NCI-H345 treated with DMSO at 0.1 percent for 48 hours (cell line): ENCODE results near the gene PELO.
"Not testable (repeated sequence)": the region's sequence is repeated elsewhere in the genome, so short reads cannot be mapped to it uniquely, and the experiment has no call there.

Experiments
- DNase-seq: peaks from one replicate; lab custom pipeline; 2025; ENCODE audit not compliant: unreplicated experiment; lab: John Stamatoyannopoulos, UW

Gene PELO

DNA sequence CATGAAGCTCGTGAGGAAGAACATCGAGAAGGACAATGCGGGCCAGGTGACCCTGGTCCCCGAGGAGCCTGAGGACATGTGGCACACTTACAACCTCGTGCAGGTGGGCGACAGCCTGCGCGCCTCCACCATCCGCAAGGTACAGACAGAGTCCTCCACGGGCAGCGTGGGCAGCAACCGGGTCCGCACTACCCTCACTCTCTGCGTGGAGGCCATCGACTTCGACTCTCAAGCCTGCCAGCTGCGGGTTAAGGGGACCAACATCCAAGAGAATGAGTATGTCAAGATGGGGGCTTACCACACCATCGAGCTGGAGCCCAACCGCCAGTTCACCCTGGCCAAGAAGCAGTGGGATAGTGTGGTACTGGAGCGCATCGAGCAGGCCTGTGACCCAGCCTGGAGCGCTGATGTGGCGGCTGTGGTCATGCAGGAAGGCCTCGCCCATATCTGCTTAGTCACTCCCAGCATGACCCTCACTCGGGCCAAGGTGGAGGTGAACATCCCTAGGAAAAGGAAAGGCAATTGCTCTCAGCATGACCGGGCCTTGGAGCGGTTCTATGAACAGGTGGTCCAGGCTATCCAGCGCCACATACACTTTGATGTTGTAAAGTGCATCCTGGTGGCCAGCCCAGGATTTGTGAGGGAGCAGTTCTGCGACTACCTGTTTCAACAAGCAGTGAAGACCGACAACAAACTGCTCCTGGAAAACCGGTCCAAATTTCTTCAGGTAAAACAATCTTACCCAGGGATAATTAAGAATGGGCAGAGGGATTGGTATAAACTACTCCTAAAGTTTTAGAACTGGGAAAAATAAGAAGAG, 12.9 kb downstream of the PELO start:
- DNase-seq: no peak

GRCh38 chr5:52801329-52801728, 13.6 kb downstream of the PELO start:
- DNase-seq: no peak

GRCh38 chr5:52802272-52802973, 14.7 kb downstream of the PELO start:
- no peak for DNase-seq

DNA sequence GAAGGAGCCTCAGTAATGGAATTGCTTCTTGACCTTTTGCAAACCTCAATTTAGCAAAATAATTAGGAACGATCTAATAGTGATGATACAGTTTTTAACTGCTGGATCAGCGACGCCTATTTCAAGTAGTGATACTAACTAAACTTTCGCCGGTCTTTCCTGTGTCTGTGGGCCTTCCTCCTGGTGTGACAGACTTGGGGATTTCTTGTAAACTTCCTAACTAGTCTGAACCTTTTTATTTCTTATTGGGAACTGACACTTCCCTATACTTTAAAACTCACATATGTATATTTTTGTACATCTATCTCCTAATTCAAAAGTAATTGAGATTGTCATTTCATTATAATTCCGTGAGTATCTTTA, 15.2 kb downstream of the PELO start:
- DNase-seq: no peak

DNA sequence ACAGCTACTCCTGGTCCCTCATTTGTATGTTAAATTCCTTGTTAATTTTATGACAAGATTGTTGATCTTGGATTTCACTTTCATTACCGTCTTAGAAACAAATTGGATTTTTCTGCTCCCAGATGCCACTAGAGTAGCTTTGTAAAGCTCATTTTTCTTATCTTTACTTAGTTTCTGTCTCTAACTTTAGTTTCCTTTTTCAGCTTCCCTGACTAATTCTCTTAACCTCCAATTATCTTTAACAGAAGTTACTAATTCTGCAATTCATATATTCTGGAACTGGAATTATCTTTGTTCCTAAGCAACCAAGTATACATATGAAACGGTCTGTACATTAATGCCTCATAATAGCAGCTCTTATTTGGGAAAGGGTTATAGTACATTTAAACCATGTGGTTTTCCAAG, 16.7 kb downstream of the PELO start:
- no peak for DNase-seq

GRCh38 chr5:52804981-52805380, 17.3 kb downstream of the PELO start:
- no peak for DNase-seq

- DNase-seq: no peak
Observed at GRCh38 chr5:52805615-52806014, 17.9 kb downstream of the PELO start.

DNA sequence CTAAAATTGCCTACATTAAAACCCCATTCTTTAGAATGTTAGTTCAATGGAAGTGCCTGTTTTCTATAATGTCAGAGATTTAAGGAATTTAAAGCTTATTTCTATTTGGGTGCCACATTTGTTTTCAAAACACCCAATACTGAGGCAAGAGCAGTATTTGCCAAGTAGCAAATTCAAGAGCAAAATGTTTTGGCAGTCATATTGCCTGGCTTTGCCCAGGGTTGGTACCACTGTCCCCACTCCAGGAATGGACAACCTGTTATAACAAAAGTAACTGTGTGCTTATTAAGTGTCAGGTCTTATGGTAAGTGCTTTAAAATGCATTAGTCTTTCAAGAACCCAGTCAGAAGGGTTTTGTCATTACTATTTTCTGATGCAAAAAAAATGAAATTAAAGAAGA, 19.3 kb downstream of the PELO start:
- no peak for DNase-seq

DNA sequence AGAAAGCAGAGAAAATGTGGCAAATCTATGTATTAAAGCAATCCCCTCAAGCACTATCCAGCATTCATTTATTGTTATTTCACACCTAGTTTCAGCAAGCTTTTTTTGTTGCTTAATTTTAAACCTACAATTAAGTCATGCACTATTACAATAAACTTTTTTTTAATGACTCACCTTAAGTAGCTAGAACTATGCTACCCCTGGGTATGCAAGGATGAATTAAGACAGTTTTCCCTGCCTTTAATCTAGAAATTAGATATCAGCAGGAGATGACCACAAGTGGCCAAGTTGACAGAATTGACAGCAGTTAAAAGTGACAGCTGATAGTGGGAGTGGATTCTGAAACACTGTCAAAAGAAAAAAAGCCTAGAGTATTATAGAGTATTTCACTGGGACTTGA, 20.0 kb downstream of the PELO start:
- no peak for DNase-seq

DNA sequence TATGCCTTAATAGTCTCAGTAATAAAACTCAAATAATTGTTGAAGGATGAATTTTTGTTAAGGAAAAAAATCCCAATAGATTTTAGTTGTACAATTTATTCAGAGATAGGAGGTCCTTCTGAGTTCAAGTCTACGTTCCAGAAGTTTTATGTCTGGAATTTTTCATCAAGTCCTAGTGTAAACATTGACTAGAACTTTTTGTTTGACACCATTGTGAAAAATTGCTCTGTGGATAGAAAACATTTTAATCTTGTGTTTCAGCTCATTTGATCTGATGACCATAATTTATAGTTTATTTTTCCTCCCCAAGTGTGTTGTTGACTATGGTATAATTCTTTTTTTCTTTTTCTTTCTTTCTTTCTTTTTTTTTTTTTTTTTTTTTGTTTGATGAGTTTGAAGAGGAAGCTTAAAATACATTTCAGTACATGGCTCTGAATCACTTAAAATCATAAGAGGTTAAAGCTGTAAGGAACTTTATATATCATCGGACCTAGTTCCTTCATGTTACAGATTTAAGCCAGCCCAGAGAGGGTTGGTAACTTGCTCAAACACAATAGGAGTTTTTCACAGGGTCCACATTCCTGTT, 20.7 kb downstream of the PELO start:
- DNase-seq: no peak

DNA sequence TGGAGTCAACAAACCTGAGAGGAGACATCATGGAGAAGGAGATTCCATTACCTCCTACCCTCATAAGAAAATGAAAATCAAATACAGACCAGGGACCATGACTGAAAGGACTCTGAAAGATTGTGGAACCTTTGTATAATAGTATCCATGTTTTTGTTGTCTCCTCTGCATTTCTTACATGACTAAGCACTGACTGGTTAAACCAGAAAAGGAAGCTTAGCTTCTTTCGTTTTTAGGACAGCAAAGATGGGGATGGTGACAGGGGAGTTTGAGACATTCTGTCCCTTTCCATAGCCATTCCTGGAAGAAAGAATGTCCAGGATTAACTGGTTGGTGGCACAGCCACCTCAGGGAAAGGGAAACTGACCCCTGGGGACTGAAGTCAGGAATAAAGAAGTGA, 22.2 kb downstream of the PELO start:
- DNase-seq: no peak

DNA sequence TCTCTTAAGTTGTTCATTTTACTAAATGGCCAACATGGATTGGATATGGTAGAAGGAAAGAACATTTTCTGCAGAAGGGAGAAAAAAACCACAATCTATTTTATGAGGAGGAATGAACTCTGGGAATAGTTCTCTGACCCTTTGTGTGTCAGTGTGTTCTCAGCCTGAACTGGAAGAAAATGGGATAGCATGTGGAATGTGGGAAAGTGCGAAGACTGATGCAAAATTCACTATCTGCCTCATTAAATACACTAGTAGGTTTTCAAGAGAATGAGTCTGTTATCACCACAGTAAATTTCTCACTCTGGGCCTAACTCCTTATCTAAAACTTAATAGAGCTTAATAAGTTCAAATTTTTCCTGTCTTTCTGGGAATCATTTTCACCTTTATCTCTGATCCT, 22.7 kb downstream of the PELO start:
- no peak for DNase-seq

GRCh38 chr5:52811067-52811749, 23.5 kb downstream of the PELO start:
- DNase-seq: no peak

DNA sequence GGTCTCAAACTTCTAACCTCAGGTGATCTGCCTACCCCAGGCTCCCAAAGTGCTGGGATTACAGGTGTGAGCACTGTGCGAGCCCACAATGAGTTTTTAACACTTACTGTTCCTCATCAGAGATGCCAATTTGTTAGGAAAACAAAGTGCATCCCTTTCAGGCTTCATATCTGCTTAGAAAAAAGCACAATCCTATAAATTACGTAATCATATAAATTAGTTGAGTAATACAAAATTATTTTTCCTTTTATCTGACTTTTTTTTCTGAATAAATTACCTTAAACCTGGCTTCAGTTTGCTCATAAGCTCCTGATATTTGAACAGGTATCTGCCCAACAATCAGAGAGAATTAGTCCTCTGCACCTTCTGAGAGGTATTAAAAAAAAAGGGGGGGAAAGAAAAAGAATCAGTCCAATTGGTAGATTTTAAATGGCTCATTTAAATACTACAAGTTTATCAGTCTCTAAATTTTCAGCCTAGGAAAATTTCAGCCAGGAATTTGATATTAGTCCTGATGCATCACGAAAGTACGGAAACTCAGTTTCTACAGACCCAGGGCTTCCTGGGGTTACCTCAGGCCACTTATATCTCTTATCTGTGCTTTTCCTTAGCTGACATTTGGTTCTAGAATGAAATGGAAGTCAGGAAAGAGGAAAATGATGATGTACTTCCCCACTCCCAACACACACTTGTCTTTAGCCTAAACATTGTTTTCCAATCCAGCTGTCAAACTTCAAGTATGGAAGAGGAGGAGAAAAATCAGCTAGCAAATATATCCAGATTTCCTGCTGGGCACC, 26.8 kb downstream of the PELO start:
- DNase-seq: no peak

GRCh38 chr5:52817818-52818217, 30.1 kb downstream of the PELO start:
- DNase-seq: no peak

- no peak for DNase-seq
Observed at GRCh38 chr5:52818360-52818759, 30.6 kb downstream of the PELO start.

DNA sequence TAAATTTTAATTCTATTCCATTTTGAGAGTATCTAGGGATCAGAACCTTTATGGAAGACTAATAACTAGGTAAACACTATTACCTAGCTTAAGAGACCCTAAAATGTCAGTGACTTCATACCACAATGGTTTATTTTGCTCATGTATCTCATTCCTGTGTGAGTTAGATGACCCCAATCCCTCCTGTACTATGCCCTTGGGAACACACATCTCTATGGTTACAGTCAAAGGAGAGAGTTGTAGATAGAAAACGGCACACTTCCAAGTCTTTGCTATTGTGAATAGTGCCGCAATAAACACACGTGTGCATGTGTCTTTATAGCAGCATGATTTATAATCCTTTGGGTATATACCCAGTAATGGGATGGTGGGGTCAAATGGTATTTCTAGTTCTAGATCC, 31.1 kb downstream of the PELO start:
- not testable (repeated sequence) for DNase-seq

DNA sequence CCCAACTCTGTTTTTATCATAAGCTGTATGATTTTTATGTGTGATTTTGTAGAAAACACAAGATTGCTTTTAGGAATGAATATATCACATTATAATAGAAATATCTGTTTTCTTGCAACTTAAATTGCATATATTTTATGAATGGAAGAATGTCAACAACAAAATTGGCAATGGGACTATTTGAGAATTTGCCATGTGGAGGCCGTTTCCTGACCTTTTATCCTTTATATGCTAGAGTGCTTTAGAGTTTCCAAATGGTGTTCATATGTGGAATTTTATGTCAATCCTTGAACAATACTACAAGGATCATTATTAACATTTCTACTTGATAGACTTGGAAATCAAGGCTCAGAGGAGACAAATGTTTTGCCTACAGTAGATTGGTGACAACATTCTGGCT, 34.2 kb downstream of the PELO start:
- no peak for DNase-seq

- no peak for DNase-seq
Observed at GRCh38 chr5:52822437-52822836, 34.7 kb downstream of the PELO start.

- DNase-seq: no peak
Observed at GRCh38 chr5:52824827-52825226, 37.1 kb downstream of the PELO start.

- DNase-seq: no peak
Observed at GRCh38 chr5:52825826-52826225, 38.1 kb downstream of the PELO start.
